Ramos (cell line): Measurements from ENCODE around the gene UBA52.

Experiments used
- in situ Hi-C: fragments of 300-500 bp; cut with MboI; formaldehyde crosslinking; loops from one replicate; pipeline ENCODE4 v1.14.3; 2022; ENCODE audit warnings: low sequenced_read_pairs; ENCODE audit not compliant: unreplicated experiment

UBA52 gene

DNA sequence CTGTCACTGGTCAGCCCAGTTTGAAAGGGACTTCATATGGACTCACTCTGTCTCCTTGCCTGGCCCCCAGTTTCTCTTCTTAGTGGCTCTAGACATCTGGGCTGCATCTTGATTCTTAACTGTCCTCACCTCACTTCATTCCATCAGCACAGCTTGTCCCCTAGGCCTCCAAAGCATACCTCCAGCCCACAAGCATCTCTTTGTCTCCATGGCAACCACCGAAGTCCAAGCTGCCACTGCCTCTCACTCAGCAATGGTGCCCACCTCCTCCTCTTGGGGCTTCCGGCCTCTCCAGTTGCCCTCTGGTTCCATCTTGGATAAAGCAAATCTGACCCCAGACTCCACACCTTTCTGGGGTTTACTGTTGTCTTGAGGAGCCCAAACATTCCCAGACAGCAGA is 55.2 kb downstream of the UBA52 start:
- in situ Hi-C loops, result no loop called here
